Endothelial cell of umbilical vein (primary cell): ENCODE results near the gene FGF23. TPM values are rescaled to one million over a fixed set of nuclear protein-coding genes. Genes with fewer than 3 reads are reported as not detected.

Experiments used
- BruUV-seq: library from RNA; stranded (reverse); fragments of 400-500 nt; replicated peaks from 2 replicates; lab custom pipeline; 2021; lab: Mats Ljungman, UMichigan
- CTCF ChIA-PET: fragments of 300-600, 350-600 bp; sonication (Branson Sonifier 250); formaldehyde crosslinking; loops from one replicate; lab custom pipeline; 2021; ENCODE audit warnings: antibody characterized with exemption, inconsistent platforms; lab: Charles Lee
- POLR2A ChIA-PET: fragments of 300-600, 350-600 bp; sonication (Branson Sonifier 250); formaldehyde crosslinking; loops from one replicate; lab custom pipeline; 2021; ENCODE audit warnings: antibody characterized with exemption, inconsistent platforms; lab: Charles Lee
- DNase-seq: peaks from one replicate; pipeline ENCODE4 v3.0.0-alpha.2; 2011; ENCODE audit warnings: low read depth, low spot score
- FAIRE-seq: peaks from 2 replicates; lab custom pipeline; 2011; peaks lifted over from hg19 to GRCh38; lab: Jason Lieb, UNC
- H2AFZ ChIP-seq: 2 replicates; pipeline ENCODE4 v1.6.0; 2012; ENCODE audit warnings: low read depth, low read length, control low read depth, inconsistent platforms
- H3K27ac ChIP-seq: 2 replicates; pipeline ENCODE4 v1.5.1; 2011; ENCODE audit warnings: low read depth, mild to moderate bottlenecking, control low read depth, low read length, moderate library complexity; ENCODE audit not compliant: insufficient read depth
- H3K27me3 ChIP-seq, 2 experiments: 2 replicates each; pipeline versions ENCODE4 v1.6.0 to v1.6.1; 2011; ENCODE audit warnings: low read length in 2 of 2, mixed read lengths in 1 of 2; ENCODE audit not compliant: control insufficient read depth in 2 of 2, insufficient read depth in 2 of 2
- H3K36me3 ChIP-seq, 2 experiments: 2 replicates in 1 of 2; 3 replicates in 1 of 2; pipeline ENCODE4 v1.5.1; 2011; ENCODE audit warnings: low read length in 2 of 2, mild to moderate bottlenecking in 1 of 2, moderate library complexity in 1 of 2; ENCODE audit not compliant: control insufficient read depth in 2 of 2, insufficient read depth in 2 of 2; ENCODE audit errors: extremely low read depth in 1 of 2
- H3K4me1 ChIP-seq: 3 replicates; pipeline ENCODE4 v1.5.1; 2011; ENCODE audit warnings: mild to moderate bottlenecking, low read length; ENCODE audit not compliant: control insufficient read depth, insufficient read depth; ENCODE audit errors: extremely low read depth
- H3K4me2 ChIP-seq: 2 replicates; pipeline ENCODE4 v1.6.1; 2011; ENCODE audit warnings: low read length, control low read depth, mixed read lengths; ENCODE audit not compliant: insufficient read depth
- H3K4me3 ChIP-seq, 3 experiments: fragments of 200-600 bp in 1 of 3; sonication (generic), shearing (Covaris generic) in 1 of 3; replicated peaks in 1 of 3; 2 replicates each; pipeline ENCODE4 v1.5.1; 2011 to 2016; ENCODE audit warnings: control low read depth in 3 of 3, low read length in 3 of 3, mild to moderate bottlenecking in 2 of 3, inconsistent platforms in 1 of 3, low read depth in 1 of 3, moderate library complexity in 1 of 3; ENCODE audit not compliant: insufficient read depth in 1 of 3
- H3K79me2 ChIP-seq: 2 replicates; pipeline ENCODE4 v1.6.0; 2012; ENCODE audit warnings: low read length, inconsistent platforms; ENCODE audit not compliant: control insufficient read depth, insufficient read depth
- H3K9ac ChIP-seq: replicated peaks from 2 replicates; pipeline ENCODE3; 2011; ENCODE audit warnings: low read length, control low read depth; ENCODE audit not compliant: insufficient read depth; ENCODE audit errors: extremely low read depth
- H3K9me1 ChIP-seq: replicated peaks from 3 replicates; pipeline ENCODE4 v1.6.0; 2011; ENCODE audit warnings: mild to moderate bottlenecking, low read length; ENCODE audit not compliant: control insufficient read depth, insufficient read depth; ENCODE audit errors: extremely low read depth
- H3K9me3 ChIP-seq: replicated peaks from 2 replicates; pipeline ENCODE4 v1.5.1; 2012; ENCODE audit warnings: low read length, inconsistent platforms; ENCODE audit not compliant: control insufficient read depth, insufficient read depth
- H4K20me1 ChIP-seq: replicated peaks from 2 replicates; pipeline ENCODE3; 2011; ENCODE audit warnings: mild to moderate bottlenecking, low read length; ENCODE audit not compliant: control insufficient read depth, insufficient read depth; ENCODE audit errors: extremely low read depth
- FOS ChIP-seq: IDR thresholded peaks from 2 replicates; pipeline ENCODE4 v1.6.1; 2011; ENCODE audit warnings: mild to moderate bottlenecking, low read length, moderate library complexity, borderline replicate concordance; ENCODE audit not compliant: insufficient read depth
- JUN ChIP-seq: IDR thresholded peaks from 2 replicates; pipeline ENCODE4 v1.6.1; 2011; ENCODE audit warnings: borderline replicate concordance, low read depth; ENCODE audit not compliant: insufficient read length, insufficient read depth
- POLR2A ChIP-seq: IDR thresholded peaks from 2 replicates; pipeline ENCODE4 v1.6.1; 2012; ENCODE audit warnings: low read depth, mild to moderate bottlenecking, control low read depth, low read length
- POLR2AphosphoS5 ChIP-seq: IDR thresholded peaks from 2 replicates; pipeline ENCODE4 v1.6.1; 2012; ENCODE audit warnings: low read depth, mild to moderate bottlenecking, control low read depth, low read length, moderate library complexity; ENCODE audit not compliant: insufficient read depth
- dilution Hi-C: fragments of 300-500 bp; cut with MboI; formaldehyde crosslinking; loops from one replicate; pipeline ENCODE4 v1.15.0; 2019; ENCODE audit warnings: low sequenced_read_pairs; ENCODE audit not compliant: extremely low pct_ligation_motif_present
- intact Hi-C: fragments of 100-400 bp; cut with micrococcal nuclease; formaldehyde crosslinking; loops from one replicate; pipeline ENCODE4 v1.10.0; 2022
- polyA plus RNA-seq, 4 experiments: library from polyadenylated mRNA; depleted of rRNA in 3 of 4; stranded (reverse) in 3 of 4; unstranded in 1 of 4; fragments of >200 nt; gene quantifications; 2 replicates each; pipeline versions ENCODE4 v1.2.1 to v1.2.3, GENCODE V29; 2011 to 2012; ENCODE audit warnings: missing spikeins in 1 of 4
- total RNA-seq: library from RNA; stranded (reverse); gene quantifications from 2 replicates; pipeline ENCODE4 v1.2.3, GENCODE V29; 2021
- TF ChIP-seq, protein P1 (sequence below), 2 donors: IDR thresholded peaks; 1 replicate in 1 of 2; 2 replicates in 1 of 2; pipeline ENCODE4 v1.5.1; 2011; ENCODE audit warnings: low read length in 2 of 2, mild to moderate bottlenecking in 2 of 2, moderate library complexity in 2 of 2, control low read depth in 1 of 2, inconsistent platforms in 1 of 2, low read depth in 1 of 2; ENCODE audit not compliant: insufficient read depth in 1 of 2; ENCODE audit errors: extremely low read depth in 1 of 2

The FGF23 gene
- total and polyA plus RNA-seq, 2 donors (not counting 3 experiments of a cell fraction or from before 2014, with no cell fraction given), result not detected

DNA sequence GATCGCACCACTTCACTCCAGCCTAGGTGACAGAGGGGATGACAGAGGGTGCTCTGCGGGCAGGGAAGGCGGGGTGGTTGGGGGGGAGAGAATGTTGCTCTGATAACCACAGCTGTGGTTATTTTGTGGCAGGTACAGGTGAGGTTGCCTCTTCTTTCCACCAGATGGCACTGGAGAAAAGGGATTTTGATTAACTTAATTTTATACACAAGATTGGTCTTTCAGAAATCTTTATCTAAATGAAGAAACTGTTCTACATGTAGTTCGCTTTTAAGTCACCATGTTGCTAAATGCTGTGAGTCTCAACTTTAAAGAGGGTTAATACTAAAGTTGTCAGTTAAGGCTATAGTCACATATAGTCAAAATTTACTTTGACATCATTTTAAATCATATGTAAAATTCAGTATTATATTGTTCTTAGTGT, 25.7 kb downstream of the FGF23 start:
- intact Hi-C loops, result loop anchor here (2.0 kb wide), 1 partner anchor 173 kb away; no protein-coding TSS in a partner anchor
- dilution Hi-C loops, result no loop called here

DNA sequence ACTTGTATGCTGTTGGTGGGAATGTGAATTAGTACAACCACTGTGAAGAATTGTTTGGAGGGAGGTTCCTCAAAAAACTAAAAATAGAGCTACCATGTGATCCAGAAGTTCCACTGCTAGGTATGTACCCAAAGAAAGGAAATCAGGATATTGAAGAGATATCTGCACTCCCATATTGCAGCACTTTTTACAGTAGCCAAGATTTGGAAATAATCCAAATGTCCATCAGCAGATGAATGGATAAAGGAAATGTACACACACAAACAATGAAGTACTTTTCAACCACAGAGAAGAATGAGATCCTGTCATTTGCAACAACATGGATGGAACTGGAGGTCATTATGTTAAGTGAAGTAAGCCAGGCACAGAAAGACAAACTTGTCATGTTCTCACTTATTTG, 32.6 kb downstream of the FGF23 start:
- Histone ChIP-seq H3K27me3 (no peaks in the 10 kb centered on the region), H3K36me3 (peaks cover 3 to 4% of the 10 kb centered on the region in 2 experiments), H3K4me3 (no peak overlapping the region), H3K4me2 (no peak overlapping the region), H3K4me1 (no peaks in the 10 kb centered on the region), H3K27ac (no peak overlapping the region), H3K9me1 (no peaks in the 10 kb centered on the region), H3K79me2 (no peaks in the 10 kb centered on the region), H2AFZ (no peak overlapping the region), H3K9ac (no peak overlapping the region), H3K9me3 (no peaks in the 10 kb centered on the region), H4K20me1 (no peaks in the 10 kb centered on the region)
- TF ChIP-seq JUN, result no peak
- no peak for TF ChIP-seq FOS
- no peak for TF ChIP-seq POLR2A
- no peak for TF ChIP-seq POLR2AphosphoS5
- peak; percentile 9 for DNase-seq
- CTCF ChIA-PET, result no interaction called here
- BruUV-seq, result no TSS peak
- FAIRE-seq, result peak; percentile 4
- dilution Hi-C loops, result no loop called here
- intact Hi-C loops, result no loop called here
- POLR2A ChIA-PET, result no interaction called here

More for the DNA sequence above, 25.7 kb downstream of the FGF23 start:
- no peak for FAIRE-seq
- DNase-seq, result no peak
- CTCF ChIA-PET, result interaction anchor here (1.2 kb wide), 1 partner anchor 9 kb away, joined by 3 read pairs; no protein-coding TSS in a partner anchor
- no peaks in the 10 kb centered on the region for H3K79me2 ChIP-seq
- no peaks in the 10 kb centered on the region for H3K9me1 ChIP-seq
- POLR2A ChIA-PET, result no interaction called here
- no peak overlapping the region for H3K4me3 ChIP-seq
- no peaks in the 10 kb centered on the region for H3K4me1 ChIP-seq
- no peaks in the 10 kb centered on the region for H3K27me3 ChIP-seq
- H3K9ac ChIP-seq, result no peak overlapping the region
- H3K36me3 ChIP-seq, result peaks cover 4 to 9% of the 10 kb centered on the region in 2 experiments
- no peak overlapping the region for H3K27ac ChIP-seq
- TF ChIP-seq FOS, result no peak
- TF ChIP-seq, protein P1, sequence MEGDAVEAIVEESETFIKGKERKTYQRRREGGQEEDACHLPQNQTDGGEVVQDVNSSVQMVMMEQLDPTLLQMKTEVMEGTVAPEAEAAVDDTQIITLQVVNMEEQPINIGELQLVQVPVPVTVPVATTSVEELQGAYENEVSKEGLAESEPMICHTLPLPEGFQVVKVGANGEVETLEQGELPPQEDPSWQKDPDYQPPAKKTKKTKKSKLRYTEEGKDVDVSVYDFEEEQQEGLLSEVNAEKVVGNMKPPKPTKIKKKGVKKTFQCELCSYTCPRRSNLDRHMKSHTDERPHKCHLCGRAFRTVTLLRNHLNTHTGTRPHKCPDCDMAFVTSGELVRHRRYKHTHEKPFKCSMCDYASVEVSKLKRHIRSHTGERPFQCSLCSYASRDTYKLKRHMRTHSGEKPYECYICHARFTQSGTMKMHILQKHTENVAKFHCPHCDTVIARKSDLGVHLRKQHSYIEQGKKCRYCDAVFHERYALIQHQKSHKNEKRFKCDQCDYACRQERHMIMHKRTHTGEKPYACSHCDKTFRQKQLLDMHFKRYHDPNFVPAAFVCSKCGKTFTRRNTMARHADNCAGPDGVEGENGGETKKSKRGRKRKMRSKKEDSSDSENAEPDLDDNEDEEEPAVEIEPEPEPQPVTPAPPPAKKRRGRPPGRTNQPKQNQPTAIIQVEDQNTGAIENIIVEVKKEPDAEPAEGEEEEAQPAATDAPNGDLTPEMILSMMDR (IDR thresholded peaks at IDR 0.05; ENCODE audit: extremely low read depth in 1 of 2, insufficient read depth in 1 of 2, low read depth in 1 of 2, low read length in 2 of 2), result peak in 1 of 2 donors; percentile 34
- H4K20me1 ChIP-seq, result no peaks in the 10 kb centered on the region
- H3K9me3 ChIP-seq, result no peaks in the 10 kb centered on the region
- H3K4me2 ChIP-seq, result no peak overlapping the region
- BruUV-seq, result no TSS peak
- no peak overlapping the region for H2AFZ ChIP-seq
